Ovary (tissue), 3 donors: ENCODE results near the gene WBP2NL.

Experiments used
- EP300 ChIP-seq: sonication (generic); formaldehyde crosslinking; IDR thresholded peaks from one replicate; pipeline ENCODE4 v1.6.1; 2017; ENCODE audit warnings: antibody characterized with exemption
- POLR2A ChIP-seq: fragments of 450-650 bp; IDR thresholded peaks from one replicate; pipeline ENCODE4 v1.6.1; 2017; ENCODE audit warnings: antibody characterized with exemption, mild to moderate bottlenecking, moderate library complexity
- TF ChIP-seq, protein P1 (sequence below), 3 donors: fragments of 450-650 bp in 2 of 3; fragments of 200-600 bp in 1 of 3; IDR thresholded peaks; one replicate each; pipeline versions ENCODE4 v1.5.1 to v1.8.0; 2016 to 2022; ENCODE audit warnings: antibody characterized with exemption in 3 of 3, mild to moderate bottlenecking in 1 of 3
- donor health status: DM: no; HTN: no; CAD: no.

DNA sequence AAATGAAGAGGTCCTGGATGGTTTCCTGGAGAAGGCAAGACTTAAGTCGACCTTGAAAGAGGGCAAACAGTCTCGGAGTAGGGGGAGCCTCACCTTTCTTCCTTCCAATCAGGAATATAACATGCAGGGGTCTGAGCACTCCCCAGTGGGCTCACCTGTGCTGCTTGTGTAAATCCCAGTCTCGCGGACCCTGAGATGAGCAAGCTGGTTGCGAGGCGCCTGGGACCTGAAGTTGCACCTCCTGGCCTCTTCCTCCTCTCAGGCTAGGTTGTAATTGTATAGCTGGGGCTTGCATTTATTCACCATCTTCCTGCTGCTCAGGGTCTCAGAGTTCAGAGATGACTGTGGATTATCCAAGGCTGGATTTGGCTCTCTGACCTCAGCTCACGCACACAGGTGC is 7.5 kb upstream of the WBP2NL start:
- no peak for TF ChIP-seq EP300
- TF ChIP-seq POLR2A = no peak
- TF ChIP-seq, protein P1, sequence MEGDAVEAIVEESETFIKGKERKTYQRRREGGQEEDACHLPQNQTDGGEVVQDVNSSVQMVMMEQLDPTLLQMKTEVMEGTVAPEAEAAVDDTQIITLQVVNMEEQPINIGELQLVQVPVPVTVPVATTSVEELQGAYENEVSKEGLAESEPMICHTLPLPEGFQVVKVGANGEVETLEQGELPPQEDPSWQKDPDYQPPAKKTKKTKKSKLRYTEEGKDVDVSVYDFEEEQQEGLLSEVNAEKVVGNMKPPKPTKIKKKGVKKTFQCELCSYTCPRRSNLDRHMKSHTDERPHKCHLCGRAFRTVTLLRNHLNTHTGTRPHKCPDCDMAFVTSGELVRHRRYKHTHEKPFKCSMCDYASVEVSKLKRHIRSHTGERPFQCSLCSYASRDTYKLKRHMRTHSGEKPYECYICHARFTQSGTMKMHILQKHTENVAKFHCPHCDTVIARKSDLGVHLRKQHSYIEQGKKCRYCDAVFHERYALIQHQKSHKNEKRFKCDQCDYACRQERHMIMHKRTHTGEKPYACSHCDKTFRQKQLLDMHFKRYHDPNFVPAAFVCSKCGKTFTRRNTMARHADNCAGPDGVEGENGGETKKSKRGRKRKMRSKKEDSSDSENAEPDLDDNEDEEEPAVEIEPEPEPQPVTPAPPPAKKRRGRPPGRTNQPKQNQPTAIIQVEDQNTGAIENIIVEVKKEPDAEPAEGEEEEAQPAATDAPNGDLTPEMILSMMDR (IDR thresholded peaks at IDR 0.05) = no peak
